ENCODE measurements around the gene BTN2A1.

DNA sequence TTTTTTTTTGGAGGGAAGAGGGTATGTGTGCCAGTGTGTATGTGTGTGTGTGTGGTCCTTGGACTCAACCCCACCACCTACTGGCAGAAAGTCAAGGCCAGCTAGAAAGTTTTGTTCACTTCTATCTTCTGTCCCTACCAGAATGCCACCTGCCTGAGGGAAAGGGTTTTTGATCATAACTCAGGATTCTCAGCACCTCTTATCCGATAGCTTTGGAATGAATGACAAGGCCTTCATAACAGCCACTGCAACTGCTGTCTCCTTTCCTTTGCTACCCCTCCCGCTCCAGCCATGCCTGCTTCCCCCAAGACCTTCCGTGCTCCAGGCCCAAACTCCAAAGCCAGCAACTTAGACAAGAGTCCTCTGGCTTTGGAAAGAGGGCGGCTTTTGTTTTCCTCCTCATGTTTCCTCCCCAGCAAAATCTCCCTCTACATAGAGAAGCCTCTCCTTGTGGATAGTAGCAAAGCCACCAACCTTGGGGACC, 37.0 kb upstream of the BTN2A1 start:
- TF ChIP-seq EZH2phosphoT487 (IDR thresholded peaks at IDR 0.05; ENCODE audit: low read depth): no peak
- TF ChIP-seq, protein P1, sequence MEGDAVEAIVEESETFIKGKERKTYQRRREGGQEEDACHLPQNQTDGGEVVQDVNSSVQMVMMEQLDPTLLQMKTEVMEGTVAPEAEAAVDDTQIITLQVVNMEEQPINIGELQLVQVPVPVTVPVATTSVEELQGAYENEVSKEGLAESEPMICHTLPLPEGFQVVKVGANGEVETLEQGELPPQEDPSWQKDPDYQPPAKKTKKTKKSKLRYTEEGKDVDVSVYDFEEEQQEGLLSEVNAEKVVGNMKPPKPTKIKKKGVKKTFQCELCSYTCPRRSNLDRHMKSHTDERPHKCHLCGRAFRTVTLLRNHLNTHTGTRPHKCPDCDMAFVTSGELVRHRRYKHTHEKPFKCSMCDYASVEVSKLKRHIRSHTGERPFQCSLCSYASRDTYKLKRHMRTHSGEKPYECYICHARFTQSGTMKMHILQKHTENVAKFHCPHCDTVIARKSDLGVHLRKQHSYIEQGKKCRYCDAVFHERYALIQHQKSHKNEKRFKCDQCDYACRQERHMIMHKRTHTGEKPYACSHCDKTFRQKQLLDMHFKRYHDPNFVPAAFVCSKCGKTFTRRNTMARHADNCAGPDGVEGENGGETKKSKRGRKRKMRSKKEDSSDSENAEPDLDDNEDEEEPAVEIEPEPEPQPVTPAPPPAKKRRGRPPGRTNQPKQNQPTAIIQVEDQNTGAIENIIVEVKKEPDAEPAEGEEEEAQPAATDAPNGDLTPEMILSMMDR (IDR thresholded peaks at IDR 0.05; ENCODE audit: low read depth, low read length): peak; percentile 46
